ENCODE measurements around the gene SPC24.
"Not testable (repeated sequence)": the region's sequence is repeated elsewhere in the genome, so short reads cannot be mapped to it uniquely, and the experiment has no call there.

Gene SPC24

DNA sequence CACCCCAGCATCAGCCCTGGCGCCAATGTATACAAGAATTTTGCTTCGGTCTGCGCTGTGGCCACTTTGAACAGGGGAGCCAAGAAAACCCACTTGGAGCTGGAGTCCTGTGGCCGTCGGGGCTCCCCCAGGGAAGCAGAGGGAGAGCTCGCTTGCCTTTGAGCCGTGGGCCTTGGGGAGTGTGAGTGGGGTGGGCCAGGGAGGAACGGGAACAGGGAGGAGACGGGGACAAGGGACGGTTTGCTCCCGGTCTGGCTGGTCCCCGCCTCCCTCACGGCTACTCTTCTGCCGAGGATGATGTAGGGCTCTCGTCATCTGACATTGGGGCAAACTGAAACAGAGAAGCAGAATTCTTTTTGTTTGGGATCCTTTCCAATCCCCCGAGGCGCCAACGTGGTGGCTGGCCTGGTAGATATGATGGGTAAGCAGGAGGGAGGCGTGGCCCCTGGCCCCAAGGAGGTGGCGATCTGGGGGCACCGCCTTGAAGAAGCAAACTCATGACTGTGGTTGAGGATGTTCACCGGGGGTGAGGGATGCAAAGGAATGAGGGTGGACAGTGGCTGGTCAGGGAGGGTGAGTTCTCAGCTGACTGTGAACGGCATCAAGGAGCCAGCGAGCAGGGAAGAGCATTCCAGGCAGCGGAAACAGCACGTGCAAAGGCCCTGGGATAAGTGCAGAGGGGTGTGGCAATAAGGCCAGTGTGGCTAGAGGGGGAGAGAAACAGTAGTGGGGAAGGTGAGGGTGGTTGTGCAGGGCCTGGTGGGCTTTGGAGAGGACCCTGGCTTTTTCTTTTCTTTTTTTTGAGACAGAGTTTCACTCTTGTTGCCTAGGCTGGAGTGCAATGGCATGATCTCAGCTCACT, 10.9 kb upstream of the SPC24 start:
- DNase-seq: no peak

DNA sequence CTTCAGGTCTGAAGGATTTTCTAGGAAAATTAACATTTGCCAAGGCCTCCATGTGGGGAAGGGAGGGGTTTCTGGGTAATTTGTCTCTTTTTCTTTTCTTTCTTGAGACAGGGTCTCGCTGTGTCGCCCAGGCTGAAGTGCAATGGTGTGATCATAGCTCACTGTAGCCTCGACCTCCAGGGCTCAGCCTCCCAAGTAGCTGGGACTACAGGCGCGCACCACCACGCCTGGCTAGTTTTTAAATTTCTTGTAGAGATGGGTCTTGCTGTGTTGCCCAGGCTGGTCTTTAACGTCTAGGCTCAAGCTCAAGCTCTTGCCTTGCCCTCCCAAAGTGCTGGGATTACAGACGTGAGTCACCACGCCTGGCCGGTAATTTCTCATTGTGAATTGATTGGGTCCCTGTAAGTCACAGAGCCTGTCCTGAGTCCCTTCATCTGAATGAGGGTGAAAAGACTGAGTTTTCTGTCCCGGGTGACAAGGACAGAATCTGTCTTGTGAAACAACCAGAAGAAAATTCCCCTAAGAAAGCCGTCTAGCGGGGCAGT, 10.0 kb upstream of the SPC24 start:
- no peak for DNase-seq

GRCh38 chr19:11164879-11165406, 9.4 kb upstream of the SPC24 start:
- DNase-seq: peak in 53 of 58 donors; percentile 10 to 89 (median 65)

DNA sequence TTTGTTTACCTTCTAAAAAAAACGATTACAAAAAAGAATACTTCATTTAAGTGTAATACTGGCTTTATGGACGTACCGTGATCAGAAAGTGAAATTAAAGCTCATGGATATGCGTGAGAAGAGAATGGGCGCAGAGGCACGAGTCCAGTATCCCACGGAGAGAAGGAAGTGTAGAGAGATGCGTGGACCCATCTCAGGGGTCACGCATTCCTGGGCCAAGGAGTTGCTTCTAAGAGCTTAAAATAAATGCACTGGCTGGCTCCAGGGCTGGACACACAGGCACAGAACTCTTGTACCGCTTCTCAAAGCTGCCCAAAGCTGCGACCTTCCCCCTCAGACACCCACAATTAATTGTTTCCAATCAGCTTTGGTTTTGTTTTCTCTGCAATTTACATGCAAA, 8.7 kb upstream of the SPC24 start:
- peak in 5 of 58 donors; percentile 6 to 18 (median 7) for DNase-seq

DNA sequence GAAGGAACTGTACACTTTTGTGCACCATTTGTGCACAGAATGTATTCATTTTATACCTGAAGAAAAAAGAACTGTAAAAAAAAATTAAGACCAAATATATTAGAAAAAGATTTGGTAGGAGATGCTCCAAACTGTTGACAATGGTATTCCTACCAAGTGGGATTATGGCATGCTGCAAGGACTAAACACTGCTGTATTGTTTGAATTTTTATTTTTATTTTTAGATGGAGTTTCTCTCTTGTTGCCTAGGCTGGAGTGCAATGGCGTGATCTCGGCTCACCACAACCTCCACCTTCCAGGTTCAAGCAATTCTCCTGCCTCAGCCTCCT, 4.8 kb upstream of the SPC24 start:
- DNase-seq: not testable (repeated sequence)

DNA sequence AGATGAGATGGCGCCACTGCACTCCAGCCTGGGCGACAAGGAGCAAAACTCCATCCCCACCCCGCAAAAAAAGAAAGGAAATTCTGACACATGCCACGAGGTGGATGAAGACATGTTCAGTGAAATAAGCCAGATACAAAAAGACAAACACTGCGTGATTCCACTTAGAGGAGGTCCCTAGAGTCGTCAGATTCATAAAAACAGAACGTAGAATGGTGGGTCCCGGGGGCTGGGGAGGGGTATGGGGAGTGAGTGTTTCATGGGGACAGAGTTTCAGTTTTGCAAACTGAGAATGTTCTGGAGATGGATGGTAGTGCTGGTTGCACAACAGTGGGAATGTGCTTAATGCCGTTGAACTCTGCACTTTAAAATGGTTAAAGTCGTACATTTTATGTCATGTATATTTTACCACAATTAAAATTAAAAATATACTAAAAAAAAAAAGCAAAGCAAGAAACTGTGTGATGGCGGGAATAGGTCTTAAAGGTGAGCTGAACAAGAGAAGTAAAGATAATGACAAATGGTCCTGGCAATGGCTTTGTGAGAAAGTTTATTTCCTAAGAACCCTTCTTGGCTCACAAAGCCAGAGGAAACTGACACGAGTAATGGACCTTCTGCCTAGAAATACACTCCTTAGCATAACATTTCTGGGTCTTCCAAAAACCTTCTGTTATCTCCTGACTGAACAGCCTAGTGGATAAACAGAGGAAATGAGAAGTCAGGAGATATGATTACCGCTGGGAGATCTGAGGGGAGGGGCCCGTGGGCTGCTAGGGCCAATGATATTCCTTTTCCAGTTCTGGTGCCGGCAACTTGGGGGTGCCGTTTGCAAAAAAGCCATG, 4.2 kb upstream of the SPC24 start:
- no peak for DNase-seq

DNA sequence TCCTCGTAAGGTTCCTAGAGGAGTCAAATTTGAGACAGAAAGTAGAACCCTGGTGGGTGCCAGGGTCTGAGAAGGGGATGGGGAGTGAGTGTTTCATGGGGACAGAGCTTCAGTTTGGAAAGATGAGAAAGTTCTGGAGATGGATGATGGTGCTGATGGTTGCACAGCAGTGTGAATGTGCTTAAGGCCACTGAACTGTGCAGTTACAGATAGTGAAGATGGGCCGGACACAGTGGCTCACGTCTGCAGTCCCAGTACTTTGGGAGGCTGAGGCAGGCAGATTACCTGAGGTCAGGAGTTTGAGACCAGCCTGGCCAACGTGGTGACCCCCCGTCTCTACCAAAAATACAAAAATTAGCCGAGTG, 917 bp downstream of the SPC24 start:
- DNase-seq: no peak

DNA sequence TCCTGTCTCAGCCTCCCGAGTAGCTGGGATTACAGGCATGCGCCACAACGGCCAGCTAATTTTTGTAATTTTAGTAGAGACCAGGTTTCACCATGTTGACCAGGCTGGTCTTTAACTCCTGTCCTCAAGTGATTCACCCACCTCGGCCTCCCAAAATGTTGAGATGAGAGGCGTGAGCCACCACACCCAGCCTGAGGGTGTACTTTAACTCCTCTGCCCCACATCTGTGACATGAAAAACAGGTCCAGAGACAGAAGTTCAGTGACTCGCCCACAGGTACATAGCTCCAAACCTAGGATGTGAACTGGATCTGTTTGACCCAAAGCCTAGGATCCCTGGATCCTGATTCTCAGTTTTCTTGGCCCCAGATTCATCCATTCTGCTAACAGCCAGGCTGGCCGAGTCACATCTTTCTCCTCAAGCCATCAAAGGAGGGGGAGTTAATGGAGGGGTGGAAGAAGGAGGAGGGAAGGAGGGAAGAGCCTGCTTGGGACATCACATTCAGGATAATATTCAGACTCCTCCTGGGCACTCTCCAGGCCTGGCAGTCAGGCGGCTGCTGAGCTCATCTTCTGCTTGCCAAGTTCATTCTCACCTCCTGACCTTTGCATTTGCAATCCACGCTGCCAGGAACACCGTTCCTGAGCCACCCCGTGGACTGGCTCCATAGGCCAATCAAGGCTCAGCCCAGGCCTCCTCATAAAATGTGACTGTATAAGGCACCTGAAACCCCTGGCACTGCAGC, 3.1 kb downstream of the SPC24 start:
- peak in 5 of 58 donors; percentile 6 to 51 (median 17) for DNase-seq

GRCh38 chr19:11151181-11151580, 4.4 kb downstream of the SPC24 start:
- DNase-seq: no peak

DNA sequence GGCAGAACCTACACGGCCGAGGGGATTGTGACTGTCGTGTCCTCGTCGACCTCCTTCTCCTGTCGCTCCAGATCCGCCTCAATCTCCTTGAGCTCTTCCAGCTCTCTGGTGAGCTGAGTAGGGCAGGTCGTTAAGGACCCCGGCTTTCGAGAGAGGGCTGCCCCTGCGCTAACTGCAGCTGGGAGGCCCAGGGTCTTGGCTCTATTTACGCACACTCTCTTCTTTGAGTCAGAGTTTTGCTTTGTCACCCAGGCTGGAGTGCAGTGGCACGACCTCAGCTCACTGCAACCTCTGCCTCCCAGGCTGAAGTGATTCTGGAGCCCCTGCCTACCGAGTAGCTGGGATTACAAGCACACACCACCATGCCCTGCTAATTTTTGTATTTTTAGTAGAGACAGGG, 7.6 kb downstream of the SPC24 start:
- DNase-seq: no peak

GRCh38 chr19:11145536-11145924, 10.1 kb downstream of the SPC24 start:
- no peak for DNase-seq

DNA sequence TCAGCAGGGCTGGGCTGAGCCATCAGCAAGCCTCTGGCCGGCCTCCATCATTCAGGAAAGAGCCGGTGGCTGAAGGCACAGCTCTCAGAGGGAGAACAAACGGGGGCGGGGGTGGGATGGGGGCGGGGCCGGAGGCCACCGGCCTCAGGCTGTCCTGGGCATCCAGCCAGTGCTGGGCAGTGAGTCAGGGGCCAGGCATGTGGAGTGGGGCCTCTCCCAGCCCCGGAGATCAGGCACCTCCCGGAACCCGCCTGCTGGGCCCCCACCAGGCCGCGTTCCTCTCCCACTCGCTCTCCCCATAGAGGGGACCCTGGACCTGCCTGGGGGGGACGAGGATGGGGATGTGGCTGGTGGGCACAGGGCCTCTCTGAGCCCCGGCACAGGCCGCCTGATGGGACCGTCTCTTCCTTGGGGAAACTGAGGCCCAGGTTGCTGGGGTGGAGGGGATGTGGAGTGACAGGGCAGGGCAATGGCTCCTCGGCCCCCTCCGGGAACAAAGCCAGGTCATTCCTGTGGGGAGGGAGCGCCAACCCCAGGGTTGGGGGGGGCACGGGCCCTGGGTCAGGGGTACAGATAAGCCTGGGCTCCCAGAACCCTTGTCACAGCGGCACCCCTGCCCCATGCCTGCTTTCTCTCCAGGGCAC, 12.9 kb downstream of the SPC24 start:
- peak in 46 of 58 donors; percentile 5 to 81 (median 38) for DNase-seq

DNA sequence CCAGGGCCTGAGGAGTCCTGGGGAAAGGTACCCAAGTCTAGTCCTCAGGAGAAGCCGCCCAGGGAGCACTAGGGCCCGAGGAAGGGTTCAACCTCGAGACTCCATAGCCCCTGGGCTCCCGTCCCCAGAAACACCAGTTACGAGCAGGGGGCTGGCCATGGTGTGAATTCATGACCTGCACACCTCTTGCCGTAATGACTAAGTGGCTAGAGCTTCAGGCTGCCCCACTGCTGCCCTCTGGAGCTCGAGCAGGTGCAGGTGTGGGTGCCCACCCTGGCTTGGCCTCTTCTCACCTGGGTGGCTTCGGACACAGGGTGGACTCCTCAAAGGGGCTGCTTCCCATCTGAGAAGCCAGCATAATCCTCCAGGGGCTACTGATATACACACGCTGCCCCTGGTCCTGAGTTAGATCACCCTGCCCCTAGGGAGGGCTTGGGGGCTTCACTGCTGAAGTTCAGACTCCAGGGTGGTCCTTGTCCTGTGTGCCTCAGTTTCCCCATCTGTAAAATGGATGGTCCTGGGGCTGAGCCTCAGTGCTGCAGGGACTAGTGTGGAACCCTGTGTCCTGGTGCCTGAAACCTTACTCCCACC, 13.6 kb downstream of the SPC24 start:
- no peak for DNase-seq

DNA sequence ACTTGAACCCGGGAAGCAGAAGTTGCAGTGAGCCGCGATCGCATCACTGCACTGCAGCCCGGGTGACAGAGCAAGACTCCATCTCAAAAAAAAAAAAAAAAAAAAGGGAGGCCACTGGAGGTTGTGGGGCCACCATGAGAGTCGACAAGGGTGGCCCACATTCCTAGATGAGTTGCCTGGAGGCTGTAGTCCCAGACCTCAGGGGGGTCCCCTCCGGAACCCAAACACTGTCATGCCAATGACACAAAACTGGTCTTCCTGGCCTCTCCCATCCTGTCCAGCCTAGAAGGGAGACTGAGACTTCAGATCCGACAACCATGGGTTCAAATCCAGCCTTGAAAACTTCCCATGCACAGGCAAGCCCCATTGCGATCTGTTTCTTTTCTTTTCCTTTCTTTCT, 14.7 kb downstream of the SPC24 start:
- DNase-seq: no peak

GRCh38 chr19:11140023-11140538, 15.5 kb downstream of the SPC24 start:
- not testable (repeated sequence) for DNase-seq

GRCh38 chr19:11138601-11139300, 16.8 kb downstream of the SPC24 start:
- peak in 30 of 58 donors; percentile 4 to 69 (median 23) for DNase-seq

DNA sequence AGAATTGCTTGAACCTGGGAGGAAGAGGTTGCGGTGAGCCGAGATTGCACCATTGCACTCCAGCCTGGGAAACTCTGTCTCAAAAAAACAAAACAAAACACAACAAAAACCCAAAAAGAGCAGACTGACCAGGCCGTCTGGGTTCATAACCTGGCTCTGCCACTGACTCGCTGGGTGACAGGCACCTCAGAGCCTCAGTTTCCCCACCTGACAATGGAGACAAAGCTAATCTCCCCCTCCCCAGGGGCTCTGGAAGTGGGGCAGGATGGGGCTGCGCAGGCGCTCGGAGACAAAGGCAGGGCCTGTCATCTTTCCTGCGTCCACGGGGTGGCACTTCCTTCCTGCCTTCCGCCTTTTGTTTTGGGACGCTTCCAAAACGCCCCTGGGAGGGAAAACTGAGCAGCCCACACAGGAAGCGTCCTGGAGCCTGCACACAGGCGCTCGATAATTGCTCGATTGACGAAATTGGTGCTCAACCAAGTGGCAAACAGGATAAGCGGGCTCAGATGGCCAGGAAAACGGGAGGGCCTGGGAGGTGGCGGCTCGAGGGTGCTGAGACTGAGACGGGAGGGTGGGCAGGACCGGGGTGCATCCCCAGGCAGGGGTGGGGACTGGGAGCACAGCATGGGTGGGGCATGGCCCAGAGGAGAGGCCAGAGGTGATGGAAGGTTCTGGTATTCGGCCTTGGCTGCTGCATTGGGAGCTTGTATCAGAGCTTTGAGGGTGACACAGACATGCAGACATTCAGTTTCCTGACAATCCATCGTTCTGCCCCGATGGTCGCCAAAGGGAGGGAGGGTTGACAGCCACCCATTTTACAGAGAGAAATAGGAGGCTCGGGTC, 17.8 kb downstream of the SPC24 start:
- DNase-seq: peak in 57 of 58 donors; percentile 26 to 84 (median 67)

DNA sequence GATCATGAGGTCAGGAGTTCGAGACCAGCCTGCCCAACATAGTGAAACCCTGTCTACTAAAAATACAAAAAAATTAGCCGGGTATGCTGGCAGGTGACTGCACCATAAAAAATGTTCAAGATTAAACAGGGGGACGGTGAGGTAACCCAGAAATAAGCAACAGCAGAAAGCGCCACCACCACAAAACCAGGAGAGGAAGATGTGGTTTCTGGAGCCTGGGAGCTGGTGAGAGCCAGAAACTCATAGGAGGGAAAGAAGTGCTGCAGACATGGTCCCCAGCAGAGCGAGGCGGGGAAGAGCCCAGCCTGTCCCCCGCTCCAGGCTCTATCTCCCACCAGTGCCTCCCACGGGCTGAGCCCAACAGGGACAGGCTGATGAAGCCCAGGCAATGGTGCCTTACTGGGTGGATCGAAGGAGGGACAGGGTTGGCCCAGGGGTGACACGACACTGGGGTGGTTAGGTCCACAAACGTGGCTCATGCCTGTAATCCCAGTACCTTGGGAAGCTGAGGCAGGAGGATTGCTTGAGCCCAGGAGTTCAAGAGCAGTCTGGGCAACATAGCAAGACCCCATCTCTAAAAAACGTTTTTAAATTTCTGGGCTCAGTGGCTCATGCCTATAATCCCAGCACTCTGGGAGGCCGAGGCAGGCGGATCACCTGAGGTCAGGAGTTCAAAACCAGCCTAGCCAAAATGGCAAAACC, 19.0 kb downstream of the SPC24 start:
- DNase-seq: no peak

Data from anterior cingulate cortex (tissue), 58 donors.